Kidney (tissue), 14 donors: ENCODE measurements around the gene RPRD2. TPM values are rescaled to one million over a fixed set of nuclear protein-coding genes. Genes with fewer than 3 reads are reported as not detected.

Experiments used
- DNase-seq, 5 donors: peaks; one replicate each; pipeline ENCODE4 v3.0.0-alpha.2; 2013 to 2020
- FAIRE-seq: peaks from 2 replicates; lab custom pipeline; 2012; peaks lifted over from hg19 to GRCh38; lab: Jason Lieb, UNC
- H3K27ac ChIP-seq, 2 donors: one replicate each; pipeline ENCODE4 v1.7.0; 2013; ENCODE audit warnings: low read depth in 2 of 2, low read length in 2 of 2, inconsistent platforms in 1 of 2
- H3K27me3 ChIP-seq: one replicate; pipeline ENCODE4 v1.7.1; 2013; ENCODE audit warnings: low read length, inconsistent platforms; ENCODE audit not compliant: control insufficient read depth, insufficient read depth
- H3K36me3 ChIP-seq, 3 donors: one replicate each; pipeline versions ENCODE4 v1.7.0 to v1.7.1; 2013; ENCODE audit warnings: low read length in 3 of 3, control low read depth in 1 of 3, inconsistent platforms in 1 of 3; ENCODE audit not compliant: insufficient read depth in 3 of 3, control insufficient read depth in 2 of 3
- H3K4me1 ChIP-seq, 3 donors: one replicate each; pipeline versions ENCODE4 v1.7.0 to v1.7.1; 2013; ENCODE audit warnings: low read length in 3 of 3, inconsistent platforms in 1 of 3, low read depth in 1 of 3; ENCODE audit not compliant: control insufficient read depth in 2 of 3, insufficient read depth in 2 of 3
- H3K4me3 ChIP-seq, 3 donors: one replicate each; pipeline versions ENCODE4 v1.7.0 to v1.8.1; 2013; ENCODE audit warnings: low read length in 3 of 3, control low read depth in 1 of 3, inconsistent platforms in 1 of 3
- H3K9ac ChIP-seq, 3 donors: one replicate each; pipeline versions ENCODE4 v1.7.0 to v1.7.1; 2013; ENCODE audit warnings: low read length in 3 of 3, control low read depth in 1 of 3, inconsistent platforms in 1 of 3
- H3K9me3 ChIP-seq, 3 donors: one replicate each; pipeline versions ENCODE4 v1.7.0 to v1.7.1; 2013; ENCODE audit warnings: low read length in 3 of 3, control low read depth in 1 of 3, inconsistent platforms in 1 of 3; ENCODE audit not compliant: control insufficient read depth in 2 of 3, insufficient read depth in 1 of 3
- CTCF ChIP-seq: IDR thresholded peaks from 3 replicates; pipeline ENCODE4 v1.5.1; 2012; ENCODE audit warnings: mild to moderate bottlenecking, moderate library complexity, borderline replicate concordance; ENCODE audit not compliant: insufficient read depth; ENCODE audit errors: extremely low read depth
- intact Hi-C: fragments of 100-400 bp; cut with DNase I; formaldehyde crosslinking; loops from one replicate; pipeline ENCODE4 v1.11.1; 2022
- polyA plus RNA-seq: library from polyadenylated mRNA; stranded (reverse); fragments of 350-450 nt; fragmentation: Illumina TruSeq; extraction: RNeasy Lipid Tissue Mini Kit (QIAGEN cat#74804); gene quantifications from one replicate; pipeline ENCODE4 v1.2.3, GENCODE V29; 2014; ENCODE audit warnings: low read depth, low replicate concordance; ENCODE audit not compliant: insufficient read depth
- total RNA-seq: library from RNA; stranded (reverse); fragmentation: NEBNext Ultra II Directional; extraction: Animal tissue kit (Norgen Biotek cat#: 25700); gene quantifications from one replicate; pipeline ENCODE4 v1.2.1, GENCODE V29; 2021
- donor health status: control.
- donor health status: control.
- donor health status: control.
- donor health status: control.
- donor health status: control.
- donor health status: DM: yes; HTN: yes; CAD: no.
- donor health status: Normal renal cell carcinoma (clear cell type).

The RPRD2 gene
- total and polyA plus RNA-seq, 2 donors from 2014 or later = 9.1 to 40.4 TPM

- Histone ChIP-seq H3K9ac (no peak within 1 kb of the TSS), H3K27ac (peak within 1 kb of the TSS; percentile 26 to 29), H3K4me1 (peaks cover 0 to 2% (median 0%) of the 10 kb centered on the region in 3 donors), H3K9me3 (no peaks in the 10 kb centered on the region), H3K4me3 (peak within 1 kb of the TSS in 1 of 3 donors; percentile 33), H3K36me3 (peaks cover 2 to 19% (median 15%) of the 10 kb centered on the region in 3 donors), H3K27me3 (no peaks in the 10 kb centered on the region)
- no peak for TF ChIP-seq CTCF
- intact Hi-C loops = no loop called here
- DNase-seq (peak in 2 of 5 donors; percentile 55 to 80), FAIRE-seq (no peak)
Observed at GRCh38 chr1:150507912-150508864, 144.2 kb downstream of the RPRD2 start, which contains the start of gene ECM1. Gene ECM1 (plus strand): TSS chr1:150508109. CDS start chr1:150508210, 101 bp downstream.

GRCh38 chr1:150508982-150509381 lies 145.0 kb downstream of the RPRD2 start:
- intact Hi-C loops = no loop called here
- Histone ChIP-seq H3K27me3 (no peaks in the 10 kb centered on the region), H3K9ac (no peak overlapping the region), H3K27ac (no peak overlapping the region), H3K4me1 (peaks cover 0 to 2% (median 0%) of the 10 kb centered on the region in 3 donors), H3K36me3 (peaks cover 2 to 17% (median 13%) of the 10 kb centered on the region in 3 donors), H3K9me3 (no peaks in the 10 kb centered on the region), H3K4me3 (peak overlapping the region in 1 of 3 donors; percentile 33)
- TF ChIP-seq CTCF = no peak
- DNase-seq (no peak), FAIRE-seq (no peak)

GRCh38 chr1:150511551-150511950 lies 147.6 kb downstream of the RPRD2 start:
- Histone ChIP-seq H3K9ac (no peak overlapping the region), H3K36me3 (peaks cover 0 to 5% (median 4%) of the 10 kb centered on the region in 3 donors), H3K9me3 (no peaks in the 10 kb centered on the region), H3K27ac (no peak overlapping the region), H3K4me3 (no peak overlapping the region), H3K4me1 (peaks cover 2 to 4% (median 3%) of the 10 kb centered on the region in 3 donors), H3K27me3 (no peaks in the 10 kb centered on the region)
- TF ChIP-seq CTCF = no peak
- no peak for FAIRE-seq
- DNase-seq = peak in 2 of 5 donors; percentile 50 to 63
- intact Hi-C loops = no loop called here
